K562 (cell line): Measurements from ENCODE around the gene ZBTB8A. TPM values are rescaled to one million over a fixed set of nuclear protein-coding genes. Genes with fewer than 3 reads are reported as not detected.

Experiments used
- BRF2 ChIP-seq: IDR thresholded peaks from 3 replicates; pipeline ENCODE4 v1.6.1; 2011; ENCODE audit warnings: borderline replicate concordance, mild to moderate bottlenecking; ENCODE audit not compliant: insufficient read length, insufficient read depth
- ETV5 ChIP-seq: sonication (generic); formaldehyde crosslinking; IDR thresholded peaks from 2 replicates; pipeline ENCODE4 v1.4.0; 2020; ENCODE audit warnings: low read depth, mild to moderate bottlenecking, missing genetic modification reagents
- FOXA3 ChIP-seq, 2 experiments: fragments of 450-650 bp in 1 of 2; sonication (generic) in 1 of 2; formaldehyde crosslinking; IDR thresholded peaks in 1 of 2; conservative IDR thresholded peaks in 1 of 2; 2 replicates each; pipeline versions ENCODE4 v1.4.0 to v1.8.0; 2020 to 2022; ENCODE audit warnings: mild to moderate bottlenecking in 2 of 2, missing genetic modification reagents in 1 of 2
- FOXO4 ChIP-seq: fragments of 450-650 bp; formaldehyde crosslinking; IDR thresholded peaks from 2 replicates; pipeline ENCODE4 v1.4.0; 2020; ENCODE audit warnings: mild to moderate bottlenecking, moderate library complexity
- GATA2 ChIP-seq: sonication (generic); formaldehyde crosslinking; IDR thresholded peaks from 2 replicates; pipeline ENCODE4 v1.4.0; 2020; ENCODE audit warnings: mild to moderate bottlenecking, missing genetic modification reagents
- ILF3 ChIP-seq: fragments of 450-650 bp; IDR thresholded peaks from 2 replicates; pipeline ENCODE4 v1.6.1; 2018; ENCODE audit warnings: antibody characterized with exemption, mild to moderate bottlenecking, moderate library complexity, borderline replicate concordance
- L3MBTL2 ChIP-seq: fragments of 450-650 bp; IDR thresholded peaks from 2 replicates; pipeline ENCODE4 v1.6.1; 2016; ENCODE audit warnings: mild to moderate bottlenecking, moderate library complexity
- PBX2 ChIP-seq, 2 experiments: IDR thresholded peaks in 1 of 2; conservative IDR thresholded peaks in 1 of 2; 2 replicates each; pipeline ENCODE4 v1.6.1; 2016; ENCODE audit warnings: low read depth in 2 of 2, mild to moderate bottlenecking in 1 of 2, missing compliant biosample characterization in 1 of 2, missing genetic modification characterization in 1 of 2, moderate library complexity in 1 of 2
- PRMT5 ChIP-seq: sonication (generic); formaldehyde crosslinking; IDR thresholded peaks from 2 replicates; pipeline ENCODE4 v1.5.0; 2020; ENCODE audit warnings: missing genetic modification reagents
- RAD51 ChIP-seq: fragments of 450-650 bp; IDR thresholded peaks from 2 replicates; pipeline ENCODE4 v1.7.1; 2016; ENCODE audit warnings: low read depth, mild to moderate bottlenecking, borderline replicate concordance
- RCOR1 ChIP-seq, 2 experiments: IDR thresholded peaks; 2 replicates each; pipeline ENCODE4 v1.6.1; 2012; ENCODE audit warnings: low read depth in 2 of 2, low read length in 2 of 2, borderline replicate concordance in 1 of 2, improper control_type of control experiment in 1 of 2
- RUNX1 ChIP-seq: sonication (generic); IDR thresholded peaks from 2 replicates; pipeline ENCODE4 v1.6.1; 2016; ENCODE audit warnings: antibody characterized with exemption, low read depth
- STAT6 ChIP-seq: sonication (generic); formaldehyde crosslinking; IDR thresholded peaks from 2 replicates; pipeline ENCODE4 v1.8.1; 2023; ENCODE audit warnings: mild to moderate bottlenecking, missing genetic modification reagents
- ZFP91 ChIP-seq: sonication (generic); formaldehyde crosslinking; IDR thresholded peaks from 2 replicates; pipeline ENCODE4 v1.8.0; 2022; ENCODE audit warnings: mild to moderate bottlenecking, missing genetic modification reagents
- ZFPM2 ChIP-seq: fragments of 250-450 bp; sonication (Bioruptor Pico); IDR thresholded peaks from 2 replicates; pipeline ENCODE4 v1.5.1; 2022; ENCODE audit warnings: mild to moderate bottlenecking
- ZFX ChIP-seq: sonication (generic); formaldehyde crosslinking; IDR thresholded peaks from 2 replicates; pipeline ENCODE4 v1.8.0; 2022; ENCODE audit warnings: mild to moderate bottlenecking, missing genetic modification reagents, moderate library complexity
- ZNF436 ChIP-seq: fragments of 250-450, 450-650 bp; sonication (Bioruptor Pico); formaldehyde crosslinking; IDR thresholded peaks from 2 replicates; pipeline ENCODE4 v1.7.0; 2020; ENCODE audit warnings: mild to moderate bottlenecking
- polyA plus RNA-seq, 8 experiments: library from polyadenylated mRNA; depleted of rRNA in 4 of 8; stranded (reverse) in 5 of 8; unstranded in 3 of 8; fragments of >200 nt; fragmentation: Nextera tagmentation in 2 of 8; fragmentation: Illumina TruSeq in 1 of 8; extraction: Ambion mirVana in 2 of 8; extraction: Trizol in 1 of 8; gene quantifications; 2 replicates each; pipeline versions ENCODE4 v1.2.1 to v1.2.3, GENCODE V29; 2011 to 2014; ENCODE audit warnings: inconsistent platforms in 1 of 8, missing spikeins in 1 of 8
- total RNA-seq, 7 experiments: library from RNA; depleted of rRNA in 6 of 7; stranded (reverse); fragments of >200 nt in 6 of 7; fragmentation: Illumina TruSeq in 2 of 7; extraction: Trizol in 2 of 7; gene quantifications; 2 replicates each; pipeline versions ENCODE4 v1.2.1 to v1.2.3, GENCODE V29; 2011 to 2021; ENCODE audit warnings: low replicate concordance in 1 of 7

ZBTB8A gene
- total and polyA plus RNA-seq, 9 of the 15 experiments (the other 6 are each of a cell fraction or from before 2014, with no cell fraction given) = 0.01 to 0.64 (median 0.09) TPM

- TF ChIP-seq STAT6 (CRISPR knock-in tag) = no peak
- no peak for TF ChIP-seq RCOR1 (IDR thresholded peaks at IDR 0.05; ENCODE audit: borderline replicate concordance in 1 of 2, low read depth in 2 of 2, low read length in 2 of 2)
- 0 out of 2 replicates have a peak, but pooled peaks have one; percentile 42 for TF ChIP-seq L3MBTL2
- TF ChIP-seq GATA2 (CRISPR knock-in tag) = no peak
- TF ChIP-seq FOXO4 (CRISPR knock-in tag) = no peak
- no peak for TF ChIP-seq FOXA3 (CRISPR knock-in tag; conservative IDR thresholded peaks at IDR 0.05 in 1 of 2, IDR thresholded peaks at IDR 0.05 in 1 of 2)
- no peak for TF ChIP-seq PBX2 (CRISPR knock-in tag; IDR thresholded peaks at IDR 0.05; ENCODE audit: low read depth)
- TF ChIP-seq PBX2 (tag; conservative IDR thresholded peaks at IDR 0.05; ENCODE audit: low read depth) = no peak
- TF ChIP-seq ZFX = peak; percentile 58
- no peak for TF ChIP-seq ILF3
- TF ChIP-seq RAD51 = no peak
- no peak for TF ChIP-seq ETV5 (CRISPR knock-in tag)
- TF ChIP-seq ZNF436 (CRISPR knock-in tag) = no peak
- no peak for TF ChIP-seq BRF2
- TF ChIP-seq ZFPM2 = no peak
- TF ChIP-seq ZFP91 (CRISPR knock-in tag) = peak; percentile 90
- TF ChIP-seq PRMT5 = no peak
- TF ChIP-seq RUNX1 = no peak
These were observed at the start of gene ZBTB8A (continued) for GRCh38 chr1:32538887-32539583.
